HFFc6 (cell line): Measurements from ENCODE around the gene ABCG1. TPM values are rescaled to one million over a fixed set of nuclear protein-coding genes. Genes with fewer than 3 reads are reported as not detected.

Experiments used
- DNase-seq: peaks from one replicate; pipeline ENCODE4 v3.0.0-alpha.2; 2018
- H3K27ac Mint-ChIP-seq: 2 replicates; pipeline ENCODE4 v1.8.0; 2020; ENCODE audit warnings: mild to moderate bottlenecking, mixed read lengths
- H3K27me3 Mint-ChIP-seq: 2 replicates; pipeline ENCODE4 v1.8.0; 2021; ENCODE audit warnings: mild to moderate bottlenecking, moderate library complexity, mixed read lengths; ENCODE audit not compliant: insufficient read depth
- H3K36me3 Mint-ChIP-seq: 2 replicates; pipeline ENCODE4 v1.8.0; 2021; ENCODE audit warnings: low read depth, mixed read lengths
- H3K4me1 Mint-ChIP-seq: 2 replicates; pipeline ENCODE4 v1.8.0; 2020; ENCODE audit warnings: low read depth, mixed read lengths
- H3K4me3 Mint-ChIP-seq: 2 replicates; pipeline ENCODE4 v1.8.0; 2020; ENCODE audit warnings: mild to moderate bottlenecking, moderate library complexity, mixed read lengths
- H3K9me3 Mint-ChIP-seq: 2 replicates; pipeline ENCODE4 v1.8.0; 2020; ENCODE audit warnings: mild to moderate bottlenecking, mixed read lengths
- total RNA-seq, 6 experiments: library from RNA; stranded (reverse); fragmentation: NEBNext Ultra II Directional; extraction: Animal tissue kit (Norgen Biotek cat#: 25700); gene quantifications; 2 replicates in 1 of 6; 3 replicates in 5 of 6; pipeline ENCODE4 v1.2.3, GENCODE V29; 2021
- TF ChIP-seq, protein P1 (sequence below): fragments of 200-600 bp; sonication (generic); IDR thresholded peaks from 2 replicates; pipeline ENCODE4 v1.5.0; 2021; ENCODE audit warnings: antibody characterized with exemption, mild to moderate bottlenecking

ABCG1 gene
- total RNA-seq, 6 experiments from 2014 or later, result not detected

DNA sequence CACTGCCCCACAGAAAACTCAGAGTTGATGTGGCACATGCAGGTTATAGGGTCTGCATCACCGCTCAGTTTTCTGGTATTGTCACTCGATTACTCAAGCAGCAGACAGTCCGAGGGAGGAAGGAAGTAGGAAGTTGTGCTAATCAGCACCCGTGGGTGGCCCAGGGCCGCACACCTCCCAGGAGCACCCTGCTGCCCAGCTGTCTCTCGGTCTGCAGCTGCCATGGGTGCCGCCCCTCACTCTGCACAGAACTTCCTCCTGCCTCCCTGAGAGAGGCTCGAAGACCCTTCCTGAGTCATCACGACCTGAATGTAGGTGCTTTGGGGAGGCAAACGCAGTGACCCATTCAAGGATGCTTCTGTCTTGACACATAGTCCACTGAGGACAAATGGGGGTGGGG lies 100.4 kb downstream of the ABCG1 start:
- Mint-ChIP-seq H3K36me3 (no peaks in the 10 kb centered on the region; the same call in 1 of the 2 replicates), H3K4me3 (no peak overlapping the region)

DNA sequence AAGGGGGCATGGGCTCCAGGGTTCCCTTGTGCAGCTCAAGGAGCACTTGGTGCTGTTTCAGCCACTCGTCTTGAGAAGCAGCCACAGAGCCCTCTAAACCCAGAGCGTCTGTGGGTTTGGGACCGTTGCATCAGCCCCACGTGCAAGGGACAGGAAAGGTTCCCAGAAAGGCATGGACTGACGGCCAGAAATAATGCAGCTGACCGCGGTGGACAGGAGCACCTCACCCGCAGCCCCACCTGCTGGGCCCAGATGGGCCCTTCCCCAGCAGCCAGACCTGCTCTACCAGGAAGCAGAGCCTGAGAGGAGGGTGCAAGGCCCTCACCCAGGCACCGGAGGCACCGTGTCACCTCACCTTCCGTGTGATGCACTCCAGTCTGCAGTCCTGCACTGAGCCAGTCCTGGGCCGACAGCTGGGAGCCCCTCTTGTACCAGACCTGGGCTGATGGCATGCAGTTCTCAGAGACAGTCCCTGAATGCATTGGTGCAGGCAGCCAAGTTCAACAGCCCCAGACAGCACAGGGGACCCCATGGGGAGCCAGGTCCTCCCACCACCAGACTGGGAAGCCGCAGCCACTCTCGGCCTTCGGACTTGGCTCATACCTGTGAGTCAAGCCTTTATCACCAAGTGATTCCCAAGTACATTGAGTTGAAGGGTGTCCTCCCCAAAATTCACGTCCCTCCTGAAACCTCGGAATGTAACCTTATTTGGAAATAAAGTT lies 101.1 kb downstream of the ABCG1 start:
- peaks cover 64% of the 10 kb centered on the region for H3K9me3 Mint-ChIP-seq

More for the DNA sequence above, 100.4 kb downstream of the ABCG1 start:
- peaks cover 64% of the 10 kb centered on the region for H3K9me3 Mint-ChIP-seq
- no peak overlapping the region for H3K27ac Mint-ChIP-seq
- TF ChIP-seq, protein P1, sequence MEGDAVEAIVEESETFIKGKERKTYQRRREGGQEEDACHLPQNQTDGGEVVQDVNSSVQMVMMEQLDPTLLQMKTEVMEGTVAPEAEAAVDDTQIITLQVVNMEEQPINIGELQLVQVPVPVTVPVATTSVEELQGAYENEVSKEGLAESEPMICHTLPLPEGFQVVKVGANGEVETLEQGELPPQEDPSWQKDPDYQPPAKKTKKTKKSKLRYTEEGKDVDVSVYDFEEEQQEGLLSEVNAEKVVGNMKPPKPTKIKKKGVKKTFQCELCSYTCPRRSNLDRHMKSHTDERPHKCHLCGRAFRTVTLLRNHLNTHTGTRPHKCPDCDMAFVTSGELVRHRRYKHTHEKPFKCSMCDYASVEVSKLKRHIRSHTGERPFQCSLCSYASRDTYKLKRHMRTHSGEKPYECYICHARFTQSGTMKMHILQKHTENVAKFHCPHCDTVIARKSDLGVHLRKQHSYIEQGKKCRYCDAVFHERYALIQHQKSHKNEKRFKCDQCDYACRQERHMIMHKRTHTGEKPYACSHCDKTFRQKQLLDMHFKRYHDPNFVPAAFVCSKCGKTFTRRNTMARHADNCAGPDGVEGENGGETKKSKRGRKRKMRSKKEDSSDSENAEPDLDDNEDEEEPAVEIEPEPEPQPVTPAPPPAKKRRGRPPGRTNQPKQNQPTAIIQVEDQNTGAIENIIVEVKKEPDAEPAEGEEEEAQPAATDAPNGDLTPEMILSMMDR, result no peak
- no peak for DNase-seq
- no peaks in the 10 kb centered on the region for H3K4me1 Mint-ChIP-seq
- peaks cover 2% of the 10 kb centered on the region for H3K27me3 Mint-ChIP-seq

DNA sequence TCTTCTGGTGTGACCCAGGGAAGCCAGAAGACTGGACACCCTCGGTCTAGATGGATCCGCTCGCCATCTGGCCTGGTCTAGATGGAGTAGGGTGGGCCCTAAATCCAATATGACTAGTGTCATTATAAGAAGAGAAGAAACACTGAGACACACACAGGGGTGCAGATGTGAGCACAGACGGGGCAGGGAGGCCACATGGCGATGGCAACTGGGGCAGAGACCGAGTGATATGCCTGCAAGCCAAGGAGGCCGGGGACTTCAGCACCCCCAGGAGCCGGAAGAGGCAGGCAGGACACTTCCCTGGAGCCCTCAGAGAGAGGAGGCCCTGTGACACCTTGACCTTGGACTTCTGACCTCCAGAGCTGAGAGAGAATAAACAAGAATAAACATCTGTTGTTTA lies 101.9 kb downstream of the ABCG1 start:
- no peaks in the 10 kb centered on the region for H3K27me3 Mint-ChIP-seq
- DNase-seq, result no peak
- no peak overlapping the region for H3K27ac Mint-ChIP-seq
- no peaks in the 10 kb centered on the region; the same call in 1 of the 2 replicates for H3K36me3 Mint-ChIP-seq
- H3K4me3 Mint-ChIP-seq, result no peak overlapping the region
- H3K9me3 Mint-ChIP-seq, result peaks cover 61% of the 10 kb centered on the region
- TF ChIP-seq, protein P1, result no peak
- no peaks in the 10 kb centered on the region for H3K4me1 Mint-ChIP-seq

More for the DNA sequence above, 101.1 kb downstream of the ABCG1 start:
- peaks cover 2% of the 10 kb centered on the region; the same call in 1 of the 2 replicates for H3K27me3 Mint-ChIP-seq
- TF ChIP-seq, protein P1, result no peak
- no peak for DNase-seq
- H3K27ac Mint-ChIP-seq, result no peak overlapping the region
- no peaks in the 10 kb centered on the region for H3K4me1 Mint-ChIP-seq
- H3K4me3 Mint-ChIP-seq, result no peak overlapping the region
- H3K36me3 Mint-ChIP-seq, result no peaks in the 10 kb centered on the region; the same call in 1 of the 2 replicates

DNA sequence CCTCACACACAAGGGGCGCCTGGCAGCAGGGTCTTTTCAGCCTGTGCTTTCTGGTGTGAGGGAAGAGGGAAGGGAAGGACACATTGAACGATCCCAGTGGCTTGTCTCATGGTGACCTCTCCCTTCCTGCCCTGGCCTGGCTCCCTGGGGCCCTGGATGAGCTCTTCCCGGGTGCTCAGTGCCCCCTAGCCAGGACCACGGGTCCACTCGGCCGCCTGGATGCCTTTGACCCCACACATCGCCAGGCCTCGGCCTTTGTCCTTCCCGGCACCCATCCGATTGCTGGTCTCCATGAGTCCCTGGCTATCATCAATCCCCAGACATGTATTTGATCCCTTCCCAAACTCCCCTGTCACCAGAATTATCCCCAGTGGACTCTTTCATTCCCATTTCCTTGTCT lies 102.3 kb downstream of the ABCG1 start:
- Mint-ChIP-seq H3K36me3 (no peaks in the 10 kb centered on the region; the same call in 1 of the 2 replicates), H3K27ac (no peak overlapping the region), H3K27me3 (no peaks in the 10 kb centered on the region), H3K4me1 (no peaks in the 10 kb centered on the region), H3K4me3 (no peak overlapping the region), H3K9me3 (peaks cover 59% of the 10 kb centered on the region)
- TF ChIP-seq, protein P1, result no peak
- no peak for DNase-seq

DNA sequence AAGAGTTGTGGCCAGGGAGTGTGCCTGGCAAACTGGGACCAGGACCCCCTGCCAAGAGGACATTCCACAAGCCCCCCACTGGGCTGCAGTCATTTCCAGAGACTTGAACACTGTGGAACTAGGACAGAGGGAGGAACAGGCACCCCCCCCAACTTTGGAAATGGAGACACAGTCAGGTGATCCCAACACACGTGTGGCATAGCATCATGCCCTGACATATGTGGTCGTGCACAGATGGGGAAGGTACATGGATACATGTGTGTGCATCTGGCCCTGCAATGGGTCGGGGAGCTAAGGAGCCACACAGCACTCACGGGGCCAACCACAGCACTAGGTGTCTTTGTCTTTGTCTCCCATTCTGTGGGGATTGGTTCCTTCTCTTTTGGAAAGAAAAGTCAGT lies 102.9 kb downstream of the ABCG1 start:
- TF ChIP-seq, protein P1, result no peak
- Mint-ChIP-seq H3K27ac (no peak overlapping the region), H3K27me3 (no peaks in the 10 kb centered on the region), H3K36me3 (no peaks in the 10 kb centered on the region; the same call in 1 of the 2 replicates), H3K4me3 (no peak overlapping the region), H3K9me3 (peaks cover 57% of the 10 kb centered on the region), H3K4me1 (no peaks in the 10 kb centered on the region)
- no peak for DNase-seq
